GM12878 (cell line): ENCODE measurements around the gene SATB2. TPM values are rescaled to one million over a fixed set of nuclear protein-coding genes. Genes with fewer than 3 reads are reported as not detected.
A peak's percentile ranks its signal among the peaks of the same experiment; 100 is the strongest.

ENCODE experiments used
- ATAC-seq: fragments of 200-7000 bp; cut with Tn5 transposase; 3 replicates; pipeline ENCODE4 v1.9.1; 2020; ENCODE audit warnings: mild to moderate bottlenecking, moderate library complexity
- Bru-seq: library from RNA; stranded (reverse); fragments of 400-500 nt; gene quantifications from one replicate; lab custom pipeline; 2021; lab: Mats Ljungman, UMichigan
- BruChase-seq, 2 experiments: library from RNA; stranded (reverse); fragments of 400-500 nt; gene quantifications; one replicate each; lab custom pipeline; 2021; lab: Mats Ljungman, UMichigan
- BruUV-seq: library from RNA; stranded (reverse); fragments of 400-500 nt; replicated peaks from 2 replicates; lab custom pipeline; 2021; lab: Mats Ljungman, UMichigan
- CTCF ChIA-PET: fragments of 300-600 bp; sonication (Branson Sonifier 250); formaldehyde crosslinking; extraction: SDS; loops from one replicate; lab custom pipeline; 2021; ENCODE audit warnings: inconsistent platforms; lab: Yijun Ruan, JAX
- POLR2A ChIA-PET: fragments of 350-600 bp; formaldehyde crosslinking; extraction: SDS; loops from one replicate; lab custom pipeline; 2021; ENCODE audit warnings: inconsistent platforms; lab: Charles Lee
- RAD21 ChIA-PET: fragments of 300-600 bp; sonication (Branson Sonifier 250); formaldehyde crosslinking; loops from one replicate; lab custom pipeline; 2023; ENCODE audit warnings: antibody characterized with exemption; ENCODE audit not compliant: unreplicated experiment; lab: Charles Lee
- SMC1A ChIA-PET: fragments of 300-600 bp; sonication (Branson Sonifier 250); formaldehyde crosslinking; loops from one replicate; lab custom pipeline; 2023; ENCODE audit not compliant: unreplicated experiment, uncharacterized antibody; lab: Charles Lee
- DNase-seq: peaks from one replicate; pipeline ENCODE4 v3.0.0-alpha.2; 2011; ENCODE audit warnings: low read depth, low spot score
- FAIRE-seq: peaks from 3 replicates; lab custom pipeline; 2011; peaks lifted over from hg19 to GRCh38; lab: Jason Lieb, UNC
- H2AFZ ChIP-seq: 2 replicates; pipeline ENCODE4 v1.6.0; 2011; ENCODE audit warnings: low read depth, low read length, control low read depth; ENCODE audit not compliant: control insufficient read depth
- H3K27ac ChIP-seq: 2 replicates; pipeline ENCODE4 v1.5.1; 2011; ENCODE audit warnings: control low read depth; ENCODE audit not compliant: control insufficient read depth, insufficient read depth
- H3K27me3 ChIP-seq, 2 experiments: replicated peaks in 1 of 2; 2 replicates each; pipeline versions ENCODE4 v1.6.0 to v1.6.1; 2011; ENCODE audit warnings: low read length in 1 of 2; ENCODE audit not compliant: control insufficient read depth in 2 of 2, insufficient read depth in 2 of 2
- H3K36me3 ChIP-seq, 2 experiments: 2 replicates each; pipeline ENCODE4 v1.5.1; 2011; ENCODE audit warnings: low read length in 1 of 2; ENCODE audit not compliant: control insufficient read depth in 2 of 2, insufficient read depth in 2 of 2
- H3K4me1 ChIP-seq: 2 replicates; pipeline ENCODE4 v1.6.1; 2011; ENCODE audit warnings: mild to moderate bottlenecking, low read length, moderate library complexity, mixed read lengths; ENCODE audit not compliant: control insufficient read depth, insufficient read depth
- H3K4me2 ChIP-seq: 2 replicates; pipeline ENCODE4 v1.6.0; 2011; ENCODE audit warnings: control low read depth; ENCODE audit not compliant: control insufficient read depth, insufficient read depth
- H3K4me3 ChIP-seq: fragments of 200-600 bp; sonication (generic); 2 replicates; pipeline ENCODE4 v1.5.1; 2016
- H3K79me2 ChIP-seq: 2 replicates; pipeline ENCODE4 v1.6.0; 2011; ENCODE audit warnings: low read length; ENCODE audit not compliant: control insufficient read depth, insufficient read depth
- H3K9ac ChIP-seq: 2 replicates; pipeline ENCODE4 v1.8.0; 2011; ENCODE audit warnings: low read length, control low read depth, mixed read lengths; ENCODE audit not compliant: control insufficient read depth, insufficient read depth
- H3K9me3 ChIP-seq: replicated peaks from 3 replicates; pipeline ENCODE4 v1.5.1; 2011; ENCODE audit warnings: mild to moderate bottlenecking, low read length; ENCODE audit not compliant: control insufficient read depth, insufficient read depth
- H4K20me1 ChIP-seq: 2 replicates; pipeline ENCODE4 v1.6.0; 2011; ENCODE audit not compliant: control insufficient read depth, insufficient read depth
- ATF3 ChIP-seq: IDR thresholded peaks from 2 replicates; pipeline ENCODE4 v1.6.1; 2011; ENCODE audit warnings: low read depth, mild to moderate bottlenecking, low read length, moderate library complexity, borderline replicate concordance; ENCODE audit errors: extremely low read depth
- CBX5 ChIP-seq: sonication (generic); IDR thresholded peaks from 2 replicates; pipeline ENCODE4 v1.6.1; 2016; ENCODE audit warnings: low read depth, moderate library complexity, mild to moderate bottlenecking, inconsistent platforms
- CEBPZ ChIP-seq: fragments of 150-350 bp; IDR thresholded peaks from 2 replicates; pipeline ENCODE4 v1.6.1; 2016; ENCODE audit warnings: low read depth, low read length
- CREM ChIP-seq: IDR thresholded peaks from 2 replicates; pipeline ENCODE4 v1.6.1; 2014; ENCODE audit warnings: antibody characterized with exemption, low read depth
- EZH2 ChIP-seq: IDR thresholded peaks from 2 replicates; pipeline ENCODE4 v1.6.1; 2012; ENCODE audit warnings: low read depth, mild to moderate bottlenecking, control low read depth, inconsistent platforms, low read length, borderline replicate concordance; ENCODE audit not compliant: control insufficient read depth
- JUNB ChIP-seq: IDR thresholded peaks from 2 replicates; pipeline ENCODE4 v1.6.1; 2016; ENCODE audit warnings: antibody characterized with exemption, mild to moderate bottlenecking
- LARP7 ChIP-seq: fragments of 450-650 bp; IDR thresholded peaks from 2 replicates; pipeline ENCODE4 v1.6.1; 2017; ENCODE audit warnings: mild to moderate bottlenecking
- NBN ChIP-seq: fragments of 450-650 bp; IDR thresholded peaks from 2 replicates; pipeline ENCODE4 v1.6.1; 2016
- RB1 ChIP-seq: fragments of 450-650 bp; formaldehyde crosslinking; IDR thresholded peaks from 2 replicates; pipeline ENCODE4 v1.6.1; 2017; ENCODE audit warnings: mild to moderate bottlenecking, borderline replicate concordance
- SUZ12 ChIP-seq: fragments of 200-600 bp; sonication (generic); IDR thresholded peaks from one replicate; pipeline ENCODE4 v1.6.1; 2018; ENCODE audit warnings: antibody characterized with exemption, mild to moderate bottlenecking; ENCODE audit not compliant: unreplicated experiment
- WGBS: methylation state at CpG from one replicate; pipeline ENCODE4 v1.1.6; 2016; ENCODE audit warnings: low lambda C conversion rate; ENCODE audit not compliant: insufficient replicate concordance, insufficient coverage; ENCODE audit errors: missing lambda C conversion rate; 5-methylcytosine and 5-hydroxymethylcytosine counted together
- in situ Hi-C: fragments of 300-500 bp; cut with MboI; formaldehyde crosslinking; loops from 9 replicates; pipeline ENCODE4 v1.14.3; 2018; ENCODE audit warnings: mixed read lengths
- intact Hi-C: fragments of 100-400 bp; cut with micrococcal nuclease; formaldehyde crosslinking; loops from one replicate; pipeline ENCODE4 v1.14.2; 2022; ENCODE audit not compliant: unreplicated experiment
- long read RNA-seq, 2 experiments: library from polyadenylated mRNA; unstranded; transcript quantifications; one replicate each; pipeline ENCODE4 v2.0.0, GENCODE V29; 2019 to 2020
- polyA minus RNA-seq, 3 experiments: library from RNA; depleted of rRNA, polyadenylated mRNA; stranded (reverse); fragments of >200 nt; gene quantifications; 2 replicates each; pipeline ENCODE4 v1.2.3, GENCODE V29; 2011
- polyA plus RNA-seq, 11 experiments: library from polyadenylated mRNA; depleted of rRNA in 4 of 11; unstranded in 6 of 11; stranded (reverse) in 5 of 11; fragments of >200 nt; fragmentation: Nextera tagmentation in 4 of 11; fragmentation: Illumina TruSeq in 1 of 11; extraction: Ambion mirVana in 4 of 11; extraction: Trizol in 1 of 11; gene quantifications; 1 replicate in 1 of 11; 2 replicates in 10 of 11; pipeline versions ENCODE4 v1.2.1 to v1.2.3, GENCODE V29; 2011 to 2016; ENCODE audit warnings: inconsistent platforms in 2 of 11, missing spikeins in 2 of 11, low read depth in 1 of 11
- total RNA-seq, 4 experiments: library from RNA; depleted of rRNA in 3 of 4; stranded (reverse); fragments of >200 nt in 3 of 4; fragmentation: Illumina TruSeq in 1 of 4; extraction: Trizol in 1 of 4; gene quantifications; 2 replicates each; pipeline versions ENCODE4 v1.2.1 to v1.2.3, GENCODE V29; 2013 to 2021
- TF ChIP-seq, protein P1 (sequence below): fragments of 450-650 bp; formaldehyde crosslinking; IDR thresholded peaks from 2 replicates; pipeline ENCODE4 v1.4.0; 2020; ENCODE audit warnings: mild to moderate bottlenecking, moderate library complexity

The SATB2 gene
- 0.08 and 0.17 TPM in 2 replicates for total RNA-seq (2013; cell fraction: nucleolus; rRNA removed)
- total RNA-seq (2014; rRNA removed) (0.06 and 0.11 TPM in 2 replicates), total RNA-seq (2014; rRNA removed; fragmentation: Illumina TruSeq; extraction: Trizol) (0.05 and 0.13 TPM in 2 replicates), total RNA-seq (2021) (0.10 and 0.11 TPM in 2 replicates), polyA plus RNA-seq (2011; rRNA removed) (0.56 and 0.66 TPM in 2 replicates), polyA plus RNA-seq (2014; fragmentation: Illumina TruSeq; extraction: Trizol) (0.06 and 0.08 TPM in 2 replicates), polyA plus RNA-seq (2014; fragmentation: Nextera tagmentation; extraction: Ambion mirVana) (not detected), polyA plus RNA-seq (2014; rRNA removed) (0.03 and 0.08 TPM in 2 replicates), polyA plus RNA-seq (2016; fragmentation: Nextera tagmentation; extraction: Ambion mirVana) (under 1 TPM in 1 of 2 experiments, not detected in 1; 0.08 TPM), polyA minus RNA-seq (2011; rRNA and poly(A)+ RNA removed) (1.9 and 2.3 TPM in 2 replicates), Bru-seq, nascent RNA (percentile 18 among the genes with signal in this experiment), BruChase-seq, experiment 1, labeled RNA remaining after a 6-hour chase (percentile 21 among the genes with signal in this experiment), BruChase-seq, experiment 2, labeled RNA remaining after a 2-hour chase (percentile 19 among the genes with signal in this experiment)
- polyA plus RNA-seq (2011; ENCODE audit: low read depth): not detected
- polyA plus RNA-seq (2011; cell fraction: cytosol; rRNA removed): 0.39 and 0.47 TPM in 2 replicates
- 1.8 and 2.8 TPM in 2 replicates for polyA plus RNA-seq (2011; cell fraction: nucleus; rRNA removed)
- 0.06 TPM in 1 of 2 replicates, not detected in the other for polyA plus RNA-seq (2012)
- 1.1 and 1.2 TPM in 2 replicates for polyA minus RNA-seq (2011; cell fraction: cytosol; rRNA and poly(A)+ RNA removed)
- 1.6 and 3.5 TPM in 2 replicates for polyA minus RNA-seq (2011; cell fraction: nucleus; rRNA and poly(A)+ RNA removed)
- long read RNA-seq, experiment 1, partial matches to known transcripts: 0 of 1 reads
- long read RNA-seq, experiment 1, other reads (novel, unspliced or antisense): 1 of 1 reads
- long read RNA-seq, experiment 2, partial matches to known transcripts: 0 of 5 reads
- long read RNA-seq, experiment 2, other reads (novel, unspliced or antisense): 5 of 5 reads

DNA sequence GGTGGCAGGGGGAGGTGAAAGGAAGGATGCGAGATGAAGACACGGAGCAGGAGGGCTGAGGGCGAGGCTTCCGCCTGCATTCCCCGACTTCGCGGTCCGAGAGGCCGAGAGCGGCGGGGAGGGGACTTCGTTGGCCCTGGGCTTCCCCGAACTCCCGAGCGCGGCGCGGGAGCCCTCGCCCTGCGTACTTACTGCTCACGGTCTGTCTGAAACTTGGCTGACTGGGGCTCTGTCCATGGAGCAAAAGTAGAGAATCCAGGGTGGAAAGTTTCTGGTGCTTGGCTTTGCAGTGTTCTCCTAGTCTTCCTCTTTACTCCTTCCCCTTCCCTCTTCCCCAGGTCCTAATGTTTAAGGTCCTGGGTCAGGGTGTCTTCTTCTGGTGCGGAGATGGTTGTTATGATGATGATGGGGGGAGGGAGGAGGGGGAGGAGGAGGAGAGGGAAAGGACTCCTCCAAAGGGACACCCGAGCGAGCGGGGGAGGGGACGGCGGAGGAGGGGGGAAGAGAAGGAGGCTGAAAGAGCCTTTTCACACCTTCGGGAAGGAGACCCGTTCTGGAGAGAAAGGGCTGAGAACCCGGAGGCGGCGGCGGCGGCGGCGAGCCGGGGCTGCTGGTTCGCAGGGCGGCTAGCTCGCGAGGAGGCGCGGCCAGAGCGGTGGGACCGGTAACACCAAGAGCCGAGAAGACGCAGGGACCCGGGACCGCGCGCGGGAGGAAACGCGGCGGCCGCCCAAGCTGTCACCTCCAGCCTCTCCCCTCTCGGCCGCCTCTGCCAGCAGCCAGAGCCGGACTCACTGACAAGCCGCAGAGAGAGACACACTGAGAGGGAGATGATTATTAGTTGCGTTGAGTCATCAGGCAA is at the start of gene SATB2:
Gene SATB2 (minus strand): TSS at position 793 of the 862 bp plus-strand sequence. CDS start 1,902 bp downstream, outside the sequence.
- BruUV-seq: no TSS peak
- Histone ChIP-seq H3K4me2 (peak within 1 kb of the TSS; percentile 77), H2AFZ (peak within 1 kb of the TSS; percentile 88), H3K27me3 (peaks cover 13 to 25% of the 10 kb centered on the region in 2 experiments), H3K4me1 (no peaks in the 10 kb centered on the region), H3K9ac (no peak within 1 kb of the TSS), H4K20me1 (no peaks in the 10 kb centered on the region), H3K9me3 (no peaks in the 10 kb centered on the region; the same call in 2 of the 3 replicates), H3K36me3 (no peaks in the 10 kb centered on the region), H3K4me3 (peak within 1 kb of the TSS; percentile 78), H3K79me2 (no peaks in the 10 kb centered on the region), H3K27ac (no peak within 1 kb of the TSS)
- intact Hi-C loops (loop anchor here (5.0 kb wide), 1 partner anchor 545 kb away; no protein-coding TSS in a partner anchor), in situ Hi-C loops (no loop called here)
- ChIA-PET RAD21 (no interaction called here), CTCF (no interaction called here), POLR2A (no interaction called here), SMC1A (no interaction called here)
- TF ChIP-seq SUZ12 (peak; percentile 65), JUNB (no peak), CBX5 (no peak), CREM (no peak), NBN (no peak), LARP7 (no peak), ATF3 (no peak), CEBPZ (no peak), RB1 (no peak), EZH2 (0 out of 2 replicates have a peak, but pooled peaks have one; percentile 65)
- TF ChIP-seq, protein P1, sequence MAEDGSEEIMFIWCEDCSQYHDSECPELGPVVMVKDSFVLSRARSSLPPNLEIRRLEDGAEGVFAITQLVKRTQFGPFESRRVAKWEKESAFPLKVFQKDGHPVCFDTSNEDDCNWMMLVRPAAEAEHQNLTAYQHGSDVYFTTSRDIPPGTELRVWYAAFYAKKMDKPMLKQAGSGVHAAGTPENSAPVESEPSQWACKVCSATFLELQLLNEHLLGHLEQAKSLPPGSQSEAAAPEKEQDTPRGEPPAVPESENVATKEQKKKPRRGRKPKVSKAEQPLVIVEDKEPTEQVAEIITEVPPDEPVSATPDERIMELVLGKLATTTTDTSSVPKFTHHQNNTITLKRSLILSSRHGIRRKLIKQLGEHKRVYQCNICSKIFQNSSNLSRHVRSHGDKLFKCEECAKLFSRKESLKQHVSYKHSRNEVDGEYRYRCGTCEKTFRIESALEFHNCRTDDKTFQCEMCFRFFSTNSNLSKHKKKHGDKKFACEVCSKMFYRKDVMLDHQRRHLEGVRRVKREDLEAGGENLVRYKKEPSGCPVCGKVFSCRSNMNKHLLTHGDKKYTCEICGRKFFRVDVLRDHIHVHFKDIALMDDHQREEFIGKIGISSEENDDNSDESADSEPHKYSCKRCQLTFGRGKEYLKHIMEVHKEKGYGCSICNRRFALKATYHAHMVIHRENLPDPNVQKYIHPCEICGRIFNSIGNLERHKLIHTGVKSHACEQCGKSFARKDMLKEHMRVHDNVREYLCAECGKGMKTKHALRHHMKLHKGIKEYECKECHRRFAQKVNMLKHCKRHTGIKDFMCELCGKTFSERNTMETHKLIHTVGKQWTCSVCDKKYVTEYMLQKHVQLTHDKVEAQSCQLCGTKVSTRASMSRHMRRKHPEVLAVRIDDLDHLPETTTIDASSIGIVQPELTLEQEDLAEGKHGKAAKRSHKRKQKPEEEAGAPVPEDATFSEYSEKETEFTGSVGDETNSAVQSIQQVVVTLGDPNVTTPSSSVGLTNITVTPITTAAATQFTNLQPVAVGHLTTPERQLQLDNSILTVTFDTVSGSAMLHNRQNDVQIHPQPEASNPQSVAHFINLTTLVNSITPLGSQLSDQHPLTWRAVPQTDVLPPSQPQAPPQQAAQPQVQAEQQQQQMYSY (CRISPR knock-in tag): no peak
- peak; percentile 5; the same call in 2 of the 3 replicates for ATAC-seq
- no peak for DNase-seq
- 10% methylated on average over 36 of the region's 61 CpGs for WGBS
- FAIRE-seq: no peak
